ENCODE data around the gene CISD1.

Gene CISD1

GRCh38 chr10:58316874-58317273 is 47.9 kb downstream of the CISD1 start:
- no peak for DNase-seq

- DNase-seq: no peak
These were observed 49.4 kb downstream of the CISD1 start for GRCh38 chr10:58318346-58318745.

- no peak for DNase-seq
These were observed 50.6 kb downstream of the CISD1 start for GRCh38 chr10:58319599-58319998.

- peak; percentile 10 for DNase-seq
These were observed 51.5 kb downstream of the CISD1 start for GRCh38 chr10:58320351-58321049.

- DNase-seq: peak; percentile 96
These were observed 53.3 kb downstream of the CISD1 start for GRCh38 chr10:58322072-58322834.

GRCh38 chr10:58322835-58323209 is 53.9 kb downstream of the CISD1 start:
- no peak for DNase-seq

GRCh38 chr10:58326967-58327381 is 58.0 kb downstream of the CISD1 start:
- DNase-seq: no peak

GRCh38 chr10:58328233-58328632 is 59.3 kb downstream of the CISD1 start:
- no peak for DNase-seq

GRCh38 chr10:58330431-58330830 is 61.5 kb downstream of the CISD1 start:
- peak; percentile 26 for DNase-seq

GRCh38 chr10:58331646-58332045 is 62.7 kb downstream of the CISD1 start:
- DNase-seq: no peak

- peak; percentile 45 for DNase-seq
These were observed 65.9 kb downstream of the CISD1 start, which contains the start of gene UBE2D1 for GRCh38 chr10:58334817-58335305. Gene UBE2D1 (plus strand): TSS chr10:58335006. CDS start chr10:58335202, 196 bp downstream.

GRCh38 chr10:58335306-58336005 is 66.5 kb downstream of the CISD1 start:
- no peak for DNase-seq

- DNase-seq: no peak
These were observed 67.3 kb downstream of the CISD1 start for GRCh38 chr10:58336242-58336641.
